Activated T-helper 2 cell treated with anti-CD3 and anti-CD28 coated beads, Interferon-gamma antibody, Interleukin-2, Interleukin-4, amounts not matched to agents 10 μg/mL and 5 μg/mL and 100 μg/mL, durations not matched to agents 14 hours and 24 hours and 36 hours (primary cell): ENCODE data around the gene MXD1. TPM values are rescaled to one million over a fixed set of nuclear protein-coding genes. Genes with fewer than 3 reads are reported as not detected.

Experiments
- DNase-seq: peaks from one replicate; pipeline ENCODE4 v3.0.0; 2021; ENCODE audit warnings: low spot score
- H3K27ac Mint-ChIP-seq: one replicate; pipeline ENCODE4 v1.8.0; 2021; ENCODE audit warnings: mixed read lengths
- H3K27me3 Mint-ChIP-seq: one replicate; pipeline ENCODE4 v1.8.0; 2021; ENCODE audit warnings: low read depth, mixed read lengths
- H3K36me3 Mint-ChIP-seq: one replicate; pipeline ENCODE4 v1.8.0; 2021; ENCODE audit warnings: low read depth, mixed read lengths
- H3K4me1 Mint-ChIP-seq: one replicate; pipeline ENCODE4 v1.8.0; 2021; ENCODE audit warnings: low read depth, mixed read lengths
- H3K4me3 Mint-ChIP-seq: one replicate; pipeline ENCODE4 v1.8.0; 2021; ENCODE audit warnings: low read depth, mild to moderate bottlenecking, moderate library complexity, mixed read lengths
- H3K9me3 Mint-ChIP-seq: one replicate; pipeline ENCODE4 v1.8.0; 2021; ENCODE audit warnings: mixed read lengths
- intact Hi-C: fragments of 100-400 bp; cut with micrococcal nuclease; formaldehyde crosslinking; loops from one replicate; pipeline ENCODE4 v1.15.1; 2023
- total RNA-seq: library from RNA; stranded (reverse); gene quantifications from 2 replicates; pipeline ENCODE4 v1.2.3, GENCODE V29; 2022

MXD1 gene
- total RNA-seq, 1 donor from 2014 or later, result 10.0 TPM

DNA sequence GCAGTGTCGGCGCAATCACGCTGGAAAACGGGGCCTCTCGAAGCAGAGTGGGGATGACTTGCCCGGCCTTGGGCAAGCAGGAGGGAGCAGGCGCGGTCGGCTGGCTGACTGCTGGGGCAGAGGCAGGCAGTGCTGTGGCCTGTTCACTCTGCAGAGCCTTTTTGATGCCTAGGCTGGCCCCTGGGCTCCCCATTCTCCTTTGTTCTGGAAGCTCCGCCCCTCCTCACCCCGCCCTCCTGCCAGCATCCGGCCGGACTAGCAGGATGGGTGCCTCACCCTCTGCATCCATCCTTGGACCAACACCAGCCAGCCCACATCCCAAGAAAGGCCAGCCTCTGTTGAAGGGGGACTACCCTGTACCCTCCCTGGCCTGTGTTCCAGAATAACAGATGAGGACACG lies 46.6 kb downstream of the MXD1 start, which contains the start of gene ASPRV1:
TSS of gene ASPRV1 (minus strand) at position 136 of the 400 bp plus-strand sequence. CDS start 195 bp downstream, outside the sequence.
- intact Hi-C loops, result no loop called here
- H3K36me3 Mint-ChIP-seq, result no peaks in the 10 kb centered on the region
- peaks cover 16% of the 10 kb centered on the region for H3K27me3 Mint-ChIP-seq
- H3K4me1 Mint-ChIP-seq, result peaks cover 4% of the 10 kb centered on the region
- no peak for DNase-seq
- H3K27ac Mint-ChIP-seq, result no peak within 1 kb of the TSS
- no peak within 1 kb of the TSS for H3K4me3 Mint-ChIP-seq
- H3K9me3 Mint-ChIP-seq, result no peaks in the 10 kb centered on the region

DNA sequence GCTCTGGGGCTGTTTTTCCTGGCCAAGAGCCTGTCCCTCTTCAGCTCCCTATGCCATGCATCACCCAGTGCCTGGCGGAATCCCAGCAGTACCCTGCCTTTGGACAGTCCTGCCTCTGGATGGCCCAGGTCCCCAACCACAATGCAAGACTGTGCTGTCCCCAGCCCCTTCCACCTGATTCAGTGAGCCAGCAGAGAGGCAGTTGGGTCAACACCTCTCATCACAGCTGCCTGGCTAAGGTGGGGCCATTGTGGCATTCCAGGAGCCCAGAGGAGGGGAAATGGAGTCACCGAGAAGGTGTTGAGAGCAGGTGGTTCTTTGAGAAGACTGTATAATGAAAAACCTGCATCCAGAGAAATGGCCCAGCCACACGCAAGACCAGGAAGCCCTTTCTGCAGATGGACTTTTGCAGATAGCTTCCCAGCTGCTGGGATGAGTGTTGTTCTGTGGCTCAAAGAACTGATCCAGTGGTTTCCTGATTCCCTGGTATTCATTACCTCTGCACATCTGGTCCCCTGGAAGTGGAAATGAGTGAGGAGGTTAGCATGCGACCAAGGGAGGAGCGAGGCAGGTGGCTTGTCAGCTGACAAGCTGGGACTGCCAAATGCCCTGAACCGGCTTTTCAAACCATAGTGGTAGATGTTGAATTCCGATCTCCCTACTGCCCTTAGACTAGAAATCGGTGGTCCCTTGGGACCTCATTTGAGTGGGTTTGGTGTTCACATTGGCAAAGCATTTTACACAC lies 48.2 kb downstream of the MXD1 start:
- Mint-ChIP-seq H3K27ac (no peak overlapping the region), H3K9me3 (no peaks in the 10 kb centered on the region), H3K36me3 (no peaks in the 10 kb centered on the region), H3K4me3 (no peak overlapping the region), H3K27me3 (peaks cover 5% of the 10 kb centered on the region), H3K4me1 (peaks cover 4% of the 10 kb centered on the region)
- DNase-seq, result no peak
- intact Hi-C loops, result no loop called here

DNA sequence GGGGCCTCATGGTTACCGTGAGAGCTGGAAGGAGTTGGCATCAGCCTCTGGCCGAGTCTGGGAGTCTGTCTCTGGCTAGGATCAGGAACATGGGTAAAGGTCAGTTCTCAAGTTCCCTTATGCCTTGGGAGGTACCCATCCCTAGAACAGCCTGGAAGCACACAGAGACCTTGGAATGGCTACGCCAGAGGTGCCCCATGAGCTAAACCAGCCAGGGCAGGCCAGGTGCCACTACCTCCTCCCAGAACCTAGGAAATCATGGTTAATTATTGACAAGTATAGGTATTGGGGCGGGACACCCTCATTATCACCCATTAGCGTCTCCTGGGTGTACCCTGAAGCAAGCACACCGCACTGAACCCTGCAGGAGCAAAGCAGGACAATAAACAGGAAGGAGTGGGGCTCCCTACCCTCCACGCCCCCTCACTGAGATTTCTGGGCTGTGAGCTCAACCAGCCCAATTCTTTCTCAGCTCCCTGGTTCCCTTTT lies 49.5 kb downstream of the MXD1 start:
- no peaks in the 10 kb centered on the region for H3K9me3 Mint-ChIP-seq
- H3K4me1 Mint-ChIP-seq, result peaks cover 4% of the 10 kb centered on the region
- H3K36me3 Mint-ChIP-seq, result no peaks in the 10 kb centered on the region
- no peak overlapping the region for H3K4me3 Mint-ChIP-seq
- DNase-seq, result no peak
- H3K27me3 Mint-ChIP-seq, result peaks cover 4% of the 10 kb centered on the region
- intact Hi-C loops, result no loop called here
- no peak overlapping the region for H3K27ac Mint-ChIP-seq

DNA sequence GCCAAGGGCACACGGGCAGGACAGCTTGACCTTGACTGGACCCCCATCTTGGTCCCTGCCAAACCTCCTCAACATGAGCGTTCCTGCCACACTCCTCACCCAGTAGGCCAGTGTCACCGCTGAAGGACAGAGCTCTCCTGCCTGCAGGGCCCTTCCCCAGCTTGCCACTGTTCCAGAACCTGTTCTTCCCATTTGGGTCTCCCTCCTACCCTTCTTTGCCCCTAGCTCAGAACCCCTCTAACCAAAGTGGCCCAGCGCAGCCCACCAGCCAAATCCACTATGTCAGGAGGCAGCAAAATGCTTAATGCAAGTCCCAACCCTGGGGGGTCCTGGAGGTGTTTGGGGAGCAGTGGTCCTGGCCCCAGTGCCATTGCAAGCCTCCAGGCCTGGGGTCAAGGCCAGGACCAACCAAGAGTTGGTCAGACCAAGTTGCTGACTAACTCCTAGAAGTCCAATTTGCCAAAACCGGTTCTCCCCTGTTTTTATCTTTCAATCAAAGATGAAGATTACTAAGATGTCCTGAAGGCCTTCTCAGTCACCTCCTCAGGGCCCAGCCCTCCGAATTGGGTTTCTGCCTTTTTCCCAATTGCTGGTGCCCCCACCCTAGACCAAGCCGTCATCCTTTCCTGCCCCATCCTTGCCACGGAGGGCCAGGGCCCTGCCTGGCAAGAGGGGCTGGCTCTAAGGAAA lies 51.0 kb downstream of the MXD1 start:
- H3K27me3 Mint-ChIP-seq, result peaks cover 4% of the 10 kb centered on the region
- DNase-seq, result no peak
- H3K36me3 Mint-ChIP-seq, result no peaks in the 10 kb centered on the region
- no peaks in the 10 kb centered on the region for H3K9me3 Mint-ChIP-seq
- H3K27ac Mint-ChIP-seq, result no peak overlapping the region
- H3K4me3 Mint-ChIP-seq, result no peak overlapping the region
- H3K4me1 Mint-ChIP-seq, result peaks cover 4% of the 10 kb centered on the region
- intact Hi-C loops, result no loop called here

DNA sequence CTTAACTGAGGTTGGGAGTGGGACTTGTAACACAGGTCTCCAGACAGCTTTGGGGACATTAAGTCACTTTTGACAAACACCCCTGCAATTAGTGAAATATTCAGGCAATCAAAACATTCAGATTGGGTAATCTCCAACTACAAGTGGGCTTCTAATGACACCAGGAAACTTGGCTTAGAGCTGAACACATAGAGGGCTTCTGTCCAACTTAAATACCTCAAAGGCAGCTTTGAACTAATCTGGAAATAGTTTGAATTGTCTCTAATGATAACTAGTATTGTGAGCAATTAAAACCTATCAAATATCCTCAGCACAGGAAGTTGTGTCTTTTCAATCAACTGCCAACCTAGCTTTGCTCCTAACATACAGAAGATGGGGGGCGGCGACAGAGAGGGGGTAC lies 51.6 kb downstream of the MXD1 start:
- H3K9me3 Mint-ChIP-seq, result no peaks in the 10 kb centered on the region
- intact Hi-C loops, result no loop called here
- no peak overlapping the region for H3K27ac Mint-ChIP-seq
- H3K36me3 Mint-ChIP-seq, result no peaks in the 10 kb centered on the region
- H3K4me3 Mint-ChIP-seq, result no peak overlapping the region
- DNase-seq, result no peak
- peaks cover 4% of the 10 kb centered on the region for H3K4me1 Mint-ChIP-seq
- peaks cover 4% of the 10 kb centered on the region for H3K27me3 Mint-ChIP-seq

DNA sequence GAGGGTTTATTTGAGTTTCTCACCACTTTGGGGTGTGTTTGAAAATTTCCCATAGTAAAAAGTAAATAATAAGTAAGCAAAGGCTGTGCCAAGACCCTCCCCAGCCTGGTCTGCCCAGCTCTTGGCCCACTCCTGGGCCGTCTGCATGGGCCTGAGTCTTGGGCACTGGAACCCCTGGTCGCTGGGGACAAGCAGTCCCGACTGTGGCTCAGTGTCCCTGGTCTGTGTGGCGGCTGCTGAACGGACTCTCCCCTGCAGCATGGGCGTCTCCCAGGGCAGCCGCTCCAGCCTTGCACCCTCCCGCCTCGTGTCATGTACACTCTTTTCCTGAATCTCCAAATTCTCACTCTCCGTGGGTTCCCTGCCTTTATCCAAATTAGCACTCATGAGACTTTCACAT lies 53.7 kb downstream of the MXD1 start:
- Mint-ChIP-seq H3K4me3 (no peak overlapping the region), H3K9me3 (no peaks in the 10 kb centered on the region), H3K36me3 (no peaks in the 10 kb centered on the region), H3K27ac (no peak overlapping the region), H3K4me1 (peaks cover 8% of the 10 kb centered on the region), H3K27me3 (peaks cover 4% of the 10 kb centered on the region)
- DNase-seq, result no peak
- intact Hi-C loops, result no loop called here

DNA sequence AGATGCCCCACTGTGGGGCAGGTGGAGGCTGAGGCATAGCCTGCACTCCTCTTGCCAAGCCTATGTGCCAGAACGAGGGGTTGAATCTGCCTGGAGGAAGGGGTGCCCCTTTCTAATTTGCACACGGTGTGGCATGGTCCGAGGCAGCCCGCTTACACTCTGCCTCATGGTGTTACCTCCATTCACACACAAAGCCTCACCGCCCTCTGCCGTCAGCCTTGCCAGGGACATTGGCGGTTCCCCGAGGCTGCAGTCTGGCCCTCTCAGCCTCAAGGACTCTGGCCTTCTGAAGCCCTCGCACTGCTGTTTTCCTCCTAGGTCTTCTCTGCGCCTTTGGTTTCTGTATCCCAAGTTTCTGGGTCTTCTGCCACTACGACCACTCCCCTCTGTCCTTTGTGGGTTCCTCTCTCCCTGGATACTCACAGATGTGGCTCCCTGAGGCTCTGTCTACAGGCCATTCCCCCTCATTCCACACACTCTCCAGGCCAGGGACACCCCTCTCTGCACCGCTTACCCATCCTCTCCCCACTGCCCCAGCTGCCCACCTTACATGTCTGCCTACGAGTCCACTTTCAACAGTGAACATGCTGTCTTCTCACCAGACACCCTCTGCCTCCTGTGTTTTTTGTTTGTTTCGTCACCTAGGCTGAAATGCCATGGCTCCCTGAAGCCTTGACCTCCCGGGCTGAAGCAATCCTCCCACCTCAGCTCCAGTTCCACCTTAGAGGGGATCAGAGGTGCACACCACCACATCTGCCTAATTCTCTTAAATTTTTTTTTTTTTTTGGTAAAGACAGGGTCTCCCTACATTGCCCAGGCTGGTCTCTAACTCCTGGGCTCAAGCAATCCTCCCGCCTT lies 54.4 kb downstream of the MXD1 start:
- H3K36me3 Mint-ChIP-seq, result no peaks in the 10 kb centered on the region
- H3K27me3 Mint-ChIP-seq, result peaks cover 4% of the 10 kb centered on the region
- DNase-seq, result no peak
- H3K4me3 Mint-ChIP-seq, result no peak overlapping the region
- no peak overlapping the region for H3K27ac Mint-ChIP-seq
- intact Hi-C loops, result no loop called here
- no peaks in the 10 kb centered on the region for H3K9me3 Mint-ChIP-seq
- H3K4me1 Mint-ChIP-seq, result peaks cover 8% of the 10 kb centered on the region

DNA sequence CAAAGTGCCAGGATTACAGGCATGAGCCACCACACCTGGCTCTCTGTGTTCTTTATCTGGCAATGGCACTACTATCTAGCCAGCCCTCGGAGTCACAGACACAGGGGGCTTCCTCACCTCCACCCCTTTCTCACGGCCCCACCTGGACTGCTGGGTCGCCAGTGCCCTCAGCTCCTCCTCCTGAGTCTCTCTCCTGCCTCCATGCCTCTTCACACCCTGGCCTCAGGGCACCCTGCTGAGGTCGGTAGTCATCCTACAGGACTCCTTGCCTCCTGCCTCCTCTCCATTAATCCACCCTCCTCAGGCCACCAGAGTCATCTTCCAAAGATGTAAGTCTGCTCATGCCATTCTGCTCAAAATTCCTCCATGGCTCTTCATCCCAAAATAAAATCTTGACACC lies 55.1 kb downstream of the MXD1 start:
- intact Hi-C loops, result no loop called here
- no peak for DNase-seq
- H3K36me3 Mint-ChIP-seq, result no peaks in the 10 kb centered on the region
- no peaks in the 10 kb centered on the region for H3K9me3 Mint-ChIP-seq
- no peak overlapping the region for H3K27ac Mint-ChIP-seq
- no peak overlapping the region for H3K4me3 Mint-ChIP-seq
- H3K4me1 Mint-ChIP-seq, result peaks cover 4% of the 10 kb centered on the region
- H3K27me3 Mint-ChIP-seq, result peaks cover 4% of the 10 kb centered on the region

DNA sequence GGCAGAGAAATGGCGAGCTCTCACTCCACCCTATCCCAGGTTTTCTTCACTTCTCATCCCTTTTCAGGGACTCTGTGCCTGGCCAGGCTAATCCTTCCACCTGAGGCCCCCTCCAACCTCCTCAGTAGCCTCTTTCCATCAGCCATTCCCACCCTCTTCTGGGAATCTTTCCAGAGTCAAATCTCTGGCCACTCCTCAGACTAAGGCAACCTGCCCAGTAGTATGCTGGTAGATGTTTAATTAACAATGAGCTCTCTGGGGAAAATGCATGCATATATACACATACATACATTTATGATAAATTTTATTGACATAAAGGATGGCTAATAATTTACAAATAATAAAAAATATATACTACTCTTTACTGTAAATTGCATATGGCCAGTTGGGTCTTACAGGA lies 57.9 kb downstream of the MXD1 start:
- intact Hi-C loops, result no loop called here
- Mint-ChIP-seq H3K9me3 (no peaks in the 10 kb centered on the region), H3K27ac (no peak overlapping the region), H3K4me1 (peaks cover 17% of the 10 kb centered on the region), H3K4me3 (no peak overlapping the region), H3K27me3 (peaks cover 4% of the 10 kb centered on the region), H3K36me3 (no peaks in the 10 kb centered on the region)
- no peak for DNase-seq

DNA sequence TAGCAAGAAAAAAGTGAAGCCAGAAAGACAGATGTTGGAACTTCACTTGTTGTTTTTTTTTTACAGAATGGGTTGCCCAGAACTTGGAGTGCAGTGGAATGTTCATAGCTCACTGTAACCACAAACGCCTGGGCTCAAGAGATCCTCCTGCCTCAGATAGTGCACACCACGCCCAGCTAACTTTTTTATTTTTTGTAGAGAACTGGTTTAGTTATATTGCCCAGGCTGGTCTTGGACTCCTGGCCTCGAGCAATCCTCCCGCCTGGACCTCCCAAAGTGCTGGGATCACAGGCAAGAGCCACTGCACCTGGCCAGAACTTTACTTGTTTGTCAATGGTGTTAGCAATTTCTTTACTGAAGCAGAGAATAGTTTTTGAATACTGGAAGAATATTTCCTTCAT lies 58.4 kb downstream of the MXD1 start:
- DNase-seq, result no peak
- Mint-ChIP-seq H3K9me3 (no peaks in the 10 kb centered on the region), H3K4me3 (no peak overlapping the region), H3K4me1 (peaks cover 17% of the 10 kb centered on the region), H3K27me3 (peaks cover 4% of the 10 kb centered on the region), H3K36me3 (no peaks in the 10 kb centered on the region), H3K27ac (no peak overlapping the region)
- intact Hi-C loops, result no loop called here

DNA sequence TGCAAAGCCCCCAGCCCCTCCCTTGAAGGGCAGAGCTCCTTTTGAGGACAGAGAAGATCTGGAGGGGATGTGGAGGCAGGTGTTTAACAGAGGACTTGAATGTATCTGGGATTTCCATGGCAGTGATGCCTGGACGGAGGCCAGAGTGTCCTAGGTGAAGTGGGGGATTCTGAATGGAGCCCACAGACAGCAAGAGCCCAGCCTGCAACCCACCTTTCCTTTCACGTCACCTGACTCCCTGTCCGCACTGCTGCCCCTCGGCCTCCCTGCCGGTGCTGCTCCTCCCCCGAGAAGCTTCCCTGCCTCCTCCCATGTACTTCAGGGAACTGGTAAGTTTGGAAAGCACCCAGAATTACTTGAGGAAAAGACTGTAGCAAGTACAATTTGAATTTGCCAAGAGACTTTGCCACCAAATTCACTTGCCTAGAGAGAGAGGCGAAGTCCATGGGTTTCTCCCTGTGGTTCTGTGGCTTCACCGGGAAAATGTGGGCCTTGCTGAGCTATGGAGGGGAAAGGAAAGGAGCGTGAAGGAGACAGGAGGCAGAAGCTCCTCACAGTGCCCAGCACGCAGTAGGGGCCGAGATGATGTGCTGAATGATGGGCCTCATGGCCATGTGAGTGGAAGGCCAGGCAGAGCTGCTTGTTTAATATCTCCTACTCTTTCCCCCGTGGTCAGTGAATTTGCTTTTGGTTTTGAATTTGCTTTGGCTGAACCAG lies 60.4 kb downstream of the MXD1 start:
- no peaks in the 10 kb centered on the region for H3K36me3 Mint-ChIP-seq
- H3K27me3 Mint-ChIP-seq, result peaks cover under 1% of the 10 kb centered on the region
- no peaks in the 10 kb centered on the region for H3K9me3 Mint-ChIP-seq
- no peak overlapping the region for H3K4me3 Mint-ChIP-seq
- peaks cover 17% of the 10 kb centered on the region for H3K4me1 Mint-ChIP-seq
- intact Hi-C loops, result no loop called here
- H3K27ac Mint-ChIP-seq, result no peak overlapping the region
- no peak for DNase-seq

DNA sequence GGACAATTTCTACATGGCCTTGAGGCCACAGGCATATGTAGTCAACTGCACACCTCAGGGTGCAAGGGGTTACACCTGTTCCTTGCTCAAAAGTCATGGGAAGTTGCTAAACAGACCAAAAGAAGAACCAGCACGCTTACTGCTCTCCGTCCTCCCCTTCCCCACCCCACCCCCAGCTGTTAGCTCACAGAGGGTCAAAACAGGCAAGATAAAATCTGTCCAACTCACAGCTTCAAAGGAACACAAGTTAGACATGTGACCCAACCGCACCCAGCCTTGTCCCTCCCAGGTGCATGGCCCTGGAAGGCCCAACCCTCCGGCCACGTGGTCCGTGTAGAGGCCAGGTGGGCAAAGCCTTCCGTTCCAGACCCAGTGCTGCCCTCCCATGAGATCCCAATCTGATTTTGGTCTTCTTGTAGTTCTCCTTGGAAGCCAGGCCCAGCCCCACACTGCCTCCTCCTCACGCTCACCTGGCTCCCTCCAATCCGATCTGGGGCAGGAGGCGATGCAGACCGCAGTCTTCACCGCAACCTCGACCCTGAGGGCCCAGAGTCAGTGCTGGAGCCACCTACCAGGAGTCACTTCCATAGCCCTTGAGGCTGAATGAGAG lies 61.0 kb downstream of the MXD1 start:
- Mint-ChIP-seq H3K9me3 (no peaks in the 10 kb centered on the region), H3K36me3 (no peaks in the 10 kb centered on the region), H3K4me1 (peaks cover 17% of the 10 kb centered on the region), H3K4me3 (no peak overlapping the region), H3K27ac (no peak overlapping the region), H3K27me3 (no peaks in the 10 kb centered on the region)
- intact Hi-C loops, result no loop called here
- DNase-seq, result no peak
